HFF-Myc (cell line): Measurements from ENCODE around the gene CEP170.
"Not testable (repeated sequence)": the region's sequence is repeated elsewhere in the genome, so short reads cannot be mapped to it uniquely, and the experiment has no call there.

Experiments used
- DNase-seq: peaks from one replicate; pipeline ENCODE4 v3.0.0-alpha.2; 2011; ENCODE audit warnings: low read depth; ENCODE audit errors: extremely low read depth
- H3K4me3 ChIP-seq: replicated peaks from 2 replicates; pipeline ENCODE4 v1.5.1; 2011; ENCODE audit warnings: low read depth, mild to moderate bottlenecking, control low read depth, low read length
- TF ChIP-seq, protein P1 (sequence below): IDR thresholded peaks from 2 replicates; pipeline ENCODE4 v1.5.1; 2012; ENCODE audit warnings: mild to moderate bottlenecking, low read depth, low read length, control low read depth; ENCODE audit errors: missing control alignments

CEP170 gene

GRCh38 chr1:243227622-243228021, 27.5 kb downstream of the CEP170 start:
- H3K4me3 ChIP-seq, result no peak overlapping the region
- TF ChIP-seq, protein P1, sequence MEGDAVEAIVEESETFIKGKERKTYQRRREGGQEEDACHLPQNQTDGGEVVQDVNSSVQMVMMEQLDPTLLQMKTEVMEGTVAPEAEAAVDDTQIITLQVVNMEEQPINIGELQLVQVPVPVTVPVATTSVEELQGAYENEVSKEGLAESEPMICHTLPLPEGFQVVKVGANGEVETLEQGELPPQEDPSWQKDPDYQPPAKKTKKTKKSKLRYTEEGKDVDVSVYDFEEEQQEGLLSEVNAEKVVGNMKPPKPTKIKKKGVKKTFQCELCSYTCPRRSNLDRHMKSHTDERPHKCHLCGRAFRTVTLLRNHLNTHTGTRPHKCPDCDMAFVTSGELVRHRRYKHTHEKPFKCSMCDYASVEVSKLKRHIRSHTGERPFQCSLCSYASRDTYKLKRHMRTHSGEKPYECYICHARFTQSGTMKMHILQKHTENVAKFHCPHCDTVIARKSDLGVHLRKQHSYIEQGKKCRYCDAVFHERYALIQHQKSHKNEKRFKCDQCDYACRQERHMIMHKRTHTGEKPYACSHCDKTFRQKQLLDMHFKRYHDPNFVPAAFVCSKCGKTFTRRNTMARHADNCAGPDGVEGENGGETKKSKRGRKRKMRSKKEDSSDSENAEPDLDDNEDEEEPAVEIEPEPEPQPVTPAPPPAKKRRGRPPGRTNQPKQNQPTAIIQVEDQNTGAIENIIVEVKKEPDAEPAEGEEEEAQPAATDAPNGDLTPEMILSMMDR, result no peak
- DNase-seq, result no peak

- H3K4me3 ChIP-seq, result no peak overlapping the region
- TF ChIP-seq, protein P1, result no peak
- DNase-seq, result no peak
These were observed 37.0 kb downstream of the CEP170 start for GRCh38 chr1:243218059-243218458.

DNA sequence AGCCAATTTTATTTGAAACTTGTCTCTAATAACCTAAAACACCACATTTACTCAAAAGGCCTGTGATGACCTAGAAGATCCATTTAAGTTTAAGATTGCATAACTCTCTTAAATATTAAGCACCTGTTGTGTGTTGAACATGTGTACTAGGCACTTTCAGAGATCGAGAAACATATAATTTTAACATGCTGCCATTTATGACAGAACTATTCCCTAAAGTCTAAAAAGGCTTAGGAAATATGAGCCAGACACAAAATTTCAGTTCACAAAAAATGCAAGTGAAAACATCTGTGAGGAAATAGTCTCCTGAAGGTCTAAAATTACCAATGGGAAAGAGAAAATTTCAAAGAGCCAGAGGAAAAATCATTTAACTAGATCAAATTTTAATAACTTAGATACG, 37.7 kb downstream of the CEP170 start:
- no peak for DNase-seq
- TF ChIP-seq, protein P1, result no peak
- no peak overlapping the region for H3K4me3 ChIP-seq

DNA sequence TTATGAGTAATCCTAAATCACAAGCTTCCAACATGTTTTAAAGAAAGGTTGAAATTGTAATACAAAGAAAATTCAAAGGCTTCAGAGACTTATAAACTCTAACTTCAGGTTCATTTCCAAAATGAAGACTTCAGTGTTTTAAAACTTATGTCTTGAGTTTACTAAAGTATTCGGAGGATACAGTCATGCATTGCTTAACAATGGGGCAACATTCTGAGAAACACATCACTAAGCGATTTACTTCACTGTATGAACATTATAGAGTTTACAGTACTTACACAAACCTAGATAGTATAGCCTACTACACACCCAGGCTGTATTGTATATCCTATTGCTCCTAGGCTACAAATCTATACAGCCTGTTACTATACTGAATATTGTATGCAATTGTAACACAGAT, 38.3 kb downstream of the CEP170 start:
- no peak overlapping the region for H3K4me3 ChIP-seq
- no peak for DNase-seq
- TF ChIP-seq, protein P1, result no peak

DNA sequence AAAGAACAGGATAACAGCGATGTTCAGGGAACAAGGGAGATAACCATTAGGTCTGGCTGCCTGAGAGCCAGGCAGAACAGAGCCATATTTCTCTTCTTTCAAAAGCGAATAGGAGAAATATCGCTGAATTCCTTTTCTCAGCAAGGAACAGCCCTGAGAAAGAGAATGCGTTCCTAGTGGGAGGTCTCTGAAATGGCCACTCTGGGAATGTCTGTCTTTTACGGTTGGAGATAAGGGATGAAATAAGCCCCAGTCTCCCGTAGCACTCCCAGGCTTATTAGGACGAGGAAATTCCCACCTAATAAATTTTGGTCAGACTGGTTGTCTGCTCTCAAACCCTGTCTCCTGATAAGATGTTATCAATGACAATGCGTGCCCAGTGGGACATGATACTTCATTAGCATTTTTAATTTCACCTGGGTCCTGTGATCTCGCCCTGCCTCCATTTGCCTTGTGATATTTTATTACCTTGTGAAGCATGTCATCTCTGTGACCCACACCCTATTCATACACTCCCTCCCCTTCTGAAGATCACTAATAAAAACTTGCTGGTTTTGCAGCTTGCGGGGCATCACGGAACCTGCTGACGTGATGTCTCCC, 39.7 kb downstream of the CEP170 start:
- DNase-seq, H3K4me3 ChIP-seq: not testable (repeated sequence)

DNA sequence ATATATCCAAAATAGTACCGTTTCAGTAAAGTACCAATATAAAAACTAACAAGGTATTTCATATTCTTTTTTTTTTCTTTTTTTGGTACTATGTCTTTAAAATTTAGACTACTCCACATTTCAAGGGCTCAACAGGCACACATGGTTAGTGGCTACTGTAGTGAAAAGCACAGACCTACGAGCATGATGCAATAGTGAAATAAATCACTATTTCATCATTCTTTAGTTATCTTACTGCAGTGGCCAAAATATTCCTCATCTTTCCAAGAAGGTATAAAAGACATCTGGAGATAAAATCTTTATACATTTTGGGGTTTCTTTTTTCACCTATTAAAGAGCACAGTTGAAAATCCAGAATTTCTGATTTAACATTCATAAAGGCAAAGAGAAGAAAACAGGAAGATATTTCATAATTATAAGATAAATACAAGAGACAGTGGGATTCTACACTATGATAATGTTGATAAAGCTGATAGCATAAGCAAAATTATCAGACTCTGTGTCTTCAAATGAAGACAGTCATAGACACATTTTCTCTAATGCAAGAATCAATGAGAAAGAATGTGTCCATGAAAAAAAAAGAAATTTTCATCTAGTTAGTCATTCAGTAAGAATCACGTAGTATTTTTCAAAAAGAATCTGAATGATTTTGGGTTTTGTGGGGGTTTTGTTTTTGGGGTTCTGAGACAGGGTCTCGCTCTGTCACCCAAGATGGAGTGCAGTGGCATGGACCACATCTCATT, 41.9 kb downstream of the CEP170 start:
- DNase-seq, result no peak
- TF ChIP-seq, protein P1, result no peak
- H3K4me3 ChIP-seq, result no peak overlapping the region

- not testable (repeated sequence) for H3K4me3 ChIP-seq, DNase-seq
These were observed 43.1 kb downstream of the CEP170 start for GRCh38 chr1:243211984-243212383.

GRCh38 chr1:243205026-243205501, 50.0 kb downstream of the CEP170 start:
- peak; percentile 29 for DNase-seq
- H3K4me3 ChIP-seq, result not testable (repeated sequence)

DNA sequence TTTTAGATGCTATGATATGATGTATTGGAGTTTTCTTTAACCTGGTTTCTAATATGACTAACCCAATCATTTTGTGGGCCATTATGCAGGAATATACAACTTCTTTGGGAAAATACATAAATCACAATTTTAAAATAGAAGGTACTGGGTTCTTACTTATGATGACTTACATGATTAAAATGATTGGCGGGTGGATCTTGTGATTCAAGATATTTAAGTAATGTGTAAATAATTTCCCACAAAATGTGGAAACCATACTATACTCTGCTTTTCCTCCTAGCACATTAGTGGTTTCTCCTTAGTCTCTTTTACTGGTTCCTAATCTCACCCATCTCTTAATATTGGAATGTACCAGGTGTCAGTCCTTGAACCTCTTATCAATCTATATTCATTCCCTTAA, 50.7 kb downstream of the CEP170 start:
- H3K4me3 ChIP-seq, DNase-seq: not testable (repeated sequence)

GRCh38 chr1:243203196-243203595, 51.9 kb downstream of the CEP170 start:
- not testable (repeated sequence) for DNase-seq, H3K4me3 ChIP-seq

DNA sequence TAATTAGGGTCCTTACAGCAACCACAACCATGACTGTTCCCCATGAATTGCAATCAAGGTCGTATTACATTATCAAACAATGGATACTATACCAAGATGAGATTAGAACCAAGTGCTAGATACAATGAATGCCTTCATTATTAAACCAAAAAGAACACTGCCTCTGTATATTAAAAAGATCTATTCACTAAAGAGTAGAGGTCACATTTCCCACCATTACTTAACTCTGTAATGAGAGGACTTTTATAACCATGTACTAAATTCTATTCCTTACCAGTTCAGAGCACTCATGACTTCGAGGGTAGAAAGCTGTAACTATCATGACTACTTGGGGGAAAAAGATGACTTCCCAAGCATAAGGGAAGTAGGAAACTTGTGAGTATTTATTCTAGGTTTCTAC, 53.8 kb downstream of the CEP170 start:
- not testable (repeated sequence) for DNase-seq, H3K4me3 ChIP-seq

DNA sequence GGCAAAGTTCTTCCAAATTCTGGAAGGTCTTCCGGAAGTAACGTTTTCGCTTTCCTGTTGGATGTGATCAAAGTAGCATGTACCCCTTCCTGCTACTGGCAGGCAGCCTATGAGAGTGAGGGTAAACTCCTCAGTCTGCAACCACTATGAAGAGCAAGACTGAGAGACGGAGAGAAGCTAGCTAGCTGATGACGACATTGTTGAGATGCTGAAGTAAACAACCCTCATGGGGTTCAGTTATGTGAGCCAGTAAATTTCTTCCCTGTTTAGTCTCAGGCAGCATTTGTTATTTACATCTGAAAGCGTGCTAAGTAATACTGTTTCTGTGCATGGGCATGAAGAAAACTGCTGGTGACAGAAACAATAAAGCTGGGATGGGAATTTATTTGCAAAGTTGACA, 57.6 kb downstream of the CEP170 start:
- H3K4me3 ChIP-seq, DNase-seq: not testable (repeated sequence)

DNA sequence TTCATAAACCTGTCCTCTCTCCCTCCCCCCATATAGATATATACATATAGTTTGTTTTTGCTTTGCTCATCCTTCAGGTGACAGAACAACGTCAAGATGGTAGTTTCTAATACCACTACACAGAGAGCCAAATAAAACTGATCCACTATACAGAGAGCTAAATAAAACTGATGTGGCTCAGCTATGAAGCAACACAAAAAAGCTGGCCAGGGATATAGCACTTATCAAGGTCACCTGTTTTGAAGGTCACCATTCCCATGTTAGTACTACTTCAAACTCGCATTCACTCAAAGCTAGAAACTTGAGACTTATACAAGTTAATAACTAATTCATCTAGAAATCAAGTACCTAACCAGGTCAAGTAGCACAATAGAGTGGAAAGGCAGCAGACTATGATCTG, 61.8 kb downstream of the CEP170 start:
- not testable (repeated sequence) for H3K4me3 ChIP-seq, DNase-seq
